Lower lobe of right lung (tissue), 2 donors: ENCODE data around the gene TMEM253. TPM values are rescaled to one million over a fixed set of nuclear protein-coding genes. Genes with fewer than 3 reads are reported as not detected.

Source experiments
- ATAC-seq, 2 donors: fragments of 200-7000 bp; cut with Tn5 transposase; one replicate each; pipeline ENCODE4 v1.9.1; 2020 to 2022; ENCODE audit warnings: mild to moderate bottlenecking in 2 of 2, moderate library complexity in 2 of 2
- DNase-seq: peaks from one replicate; pipeline ENCODE4 v3.0.0-alpha.2; 2020
- H3K27ac ChIP-seq: fragments of 200-600 bp; one replicate; pipeline ENCODE4 v1.8.0; 2022
- H3K27me3 ChIP-seq: fragments of 200-600 bp; one replicate; pipeline ENCODE4 v1.8.0; 2022; ENCODE audit warnings: low read depth
- H3K36me3 ChIP-seq: fragments of 200-600 bp; one replicate; pipeline ENCODE4 v1.8.0; 2022; ENCODE audit warnings: mild to moderate bottlenecking
- H3K4me1 ChIP-seq: fragments of 200-600 bp; one replicate; pipeline ENCODE4 v1.8.0; 2022
- H3K4me3 ChIP-seq: fragments of 200-600 bp; one replicate; pipeline ENCODE4 v1.8.0; 2022; ENCODE audit warnings: mild to moderate bottlenecking
- H3K9me3 ChIP-seq: fragments of 200-600 bp; one replicate; pipeline ENCODE4 v1.8.0; 2022
- intact Hi-C: fragments of 100-400 bp; cut with DNase I; formaldehyde crosslinking; loops from one replicate; pipeline ENCODE4 v1.11.0; 2022
- total RNA-seq: library from RNA; stranded (reverse); fragmentation: NEBNext Ultra II Directional; extraction: Animal tissue kit (Norgen Biotek cat#: 25700); gene quantifications from one replicate; pipeline ENCODE4 v1.2.1, GENCODE V29; 2021
- TF ChIP-seq, protein P1 (sequence below): fragments of 200-600 bp; IDR thresholded peaks from one replicate; pipeline ENCODE4 v1.8.0; 2022; ENCODE audit warnings: antibody characterized with exemption, mild to moderate bottlenecking
- donor health status: DM: no; HTN: yes; CAD: no; lungs with severe emphysema.

TMEM253 gene
- total RNA-seq, 1 donor from 2014 or later, result 0.50 TPM

DNA sequence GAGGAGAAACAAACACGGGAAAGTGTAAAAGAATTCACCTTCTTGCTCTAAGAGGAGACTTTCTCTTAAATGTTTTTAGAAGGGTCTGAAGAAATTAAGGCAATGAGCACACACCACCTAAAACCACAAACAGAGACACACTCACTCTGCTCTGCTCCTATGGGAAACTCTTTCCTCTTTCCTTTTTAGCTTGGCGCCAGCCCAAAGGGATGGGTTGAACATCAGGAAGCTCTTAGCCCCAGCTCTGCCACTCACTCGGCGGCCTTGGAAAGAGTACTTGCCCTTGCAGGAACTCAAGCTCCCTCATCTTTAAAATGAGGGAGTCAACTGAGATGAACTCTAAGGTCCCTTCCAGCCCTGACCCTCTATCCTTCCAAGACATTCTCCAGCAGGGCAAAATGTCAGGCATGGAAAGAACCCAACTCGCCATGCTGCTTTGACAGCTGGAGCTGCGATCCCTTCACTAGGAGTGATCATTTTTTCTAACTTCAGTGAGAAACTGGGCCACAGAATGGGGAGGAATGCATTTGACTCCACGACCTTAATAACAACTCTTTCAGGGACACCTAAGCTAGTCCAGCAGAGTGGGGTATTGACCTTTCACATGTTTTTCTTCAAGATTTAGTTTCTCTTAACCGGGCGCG is 44.2 kb upstream of the TMEM253 start:
- Histone ChIP-seq H3K4me1 (peaks cover 7% of the 10 kb centered on the region), H3K27me3 (no peaks in the 10 kb centered on the region), H3K4me3 (no peak overlapping the region), H3K9me3 (no peaks in the 10 kb centered on the region), H3K36me3 (no peaks in the 10 kb centered on the region), H3K27ac (no peak overlapping the region)
- TF ChIP-seq, protein P1, sequence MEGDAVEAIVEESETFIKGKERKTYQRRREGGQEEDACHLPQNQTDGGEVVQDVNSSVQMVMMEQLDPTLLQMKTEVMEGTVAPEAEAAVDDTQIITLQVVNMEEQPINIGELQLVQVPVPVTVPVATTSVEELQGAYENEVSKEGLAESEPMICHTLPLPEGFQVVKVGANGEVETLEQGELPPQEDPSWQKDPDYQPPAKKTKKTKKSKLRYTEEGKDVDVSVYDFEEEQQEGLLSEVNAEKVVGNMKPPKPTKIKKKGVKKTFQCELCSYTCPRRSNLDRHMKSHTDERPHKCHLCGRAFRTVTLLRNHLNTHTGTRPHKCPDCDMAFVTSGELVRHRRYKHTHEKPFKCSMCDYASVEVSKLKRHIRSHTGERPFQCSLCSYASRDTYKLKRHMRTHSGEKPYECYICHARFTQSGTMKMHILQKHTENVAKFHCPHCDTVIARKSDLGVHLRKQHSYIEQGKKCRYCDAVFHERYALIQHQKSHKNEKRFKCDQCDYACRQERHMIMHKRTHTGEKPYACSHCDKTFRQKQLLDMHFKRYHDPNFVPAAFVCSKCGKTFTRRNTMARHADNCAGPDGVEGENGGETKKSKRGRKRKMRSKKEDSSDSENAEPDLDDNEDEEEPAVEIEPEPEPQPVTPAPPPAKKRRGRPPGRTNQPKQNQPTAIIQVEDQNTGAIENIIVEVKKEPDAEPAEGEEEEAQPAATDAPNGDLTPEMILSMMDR, result no peak
- DNase-seq (no peak), ATAC-seq (no peak)
- intact Hi-C loops, result no loop called here

- Histone ChIP-seq H3K27ac (no peak within 1 kb of the TSS), H3K4me1 (peaks cover 7% of the 10 kb centered on the region), H3K9me3 (no peaks in the 10 kb centered on the region), H3K27me3 (no peaks in the 10 kb centered on the region), H3K36me3 (no peaks in the 10 kb centered on the region), H3K4me3 (no peak within 1 kb of the TSS)
- ATAC-seq (no peak), DNase-seq (no peak)
- TF ChIP-seq, protein P1, result no peak
- intact Hi-C loops, result no loop called here
Measured at GRCh38 chr14:21057803-21058675, 42.8 kb upstream of the TMEM253 start, which contains the start of gene RNASE8. Gene RNASE8, plus strand, starts transcription at chr14:21057822. Its CDS starts 71 bp downstream, at chr14:21057893.

- Histone ChIP-seq H3K27ac (no peak overlapping the region), H3K36me3 (no peaks in the 10 kb centered on the region), H3K4me1 (peaks cover 7% of the 10 kb centered on the region), H3K4me3 (no peak overlapping the region), H3K27me3 (no peaks in the 10 kb centered on the region), H3K9me3 (no peaks in the 10 kb centered on the region)
- intact Hi-C loops, result no loop called here
- ATAC-seq, result no peak
- no peak for DNase-seq
- TF ChIP-seq, protein P1, result no peak
Measured at GRCh38 chr14:21058903-21059302, 42.0 kb upstream of the TMEM253 start.

GRCh38 chr14:21059842-21060613 is 40.8 kb upstream of the TMEM253 start:
- Histone ChIP-seq H3K27me3 (no peaks in the 10 kb centered on the region), H3K9me3 (no peaks in the 10 kb centered on the region), H3K4me1 (peaks cover 7% of the 10 kb centered on the region), H3K36me3 (no peaks in the 10 kb centered on the region), H3K27ac (no peak overlapping the region), H3K4me3 (no peak overlapping the region)
- DNase-seq, result no peak
- TF ChIP-seq, protein P1, result no peak
- intact Hi-C loops, result no loop called here
- no peak for ATAC-seq

DNA sequence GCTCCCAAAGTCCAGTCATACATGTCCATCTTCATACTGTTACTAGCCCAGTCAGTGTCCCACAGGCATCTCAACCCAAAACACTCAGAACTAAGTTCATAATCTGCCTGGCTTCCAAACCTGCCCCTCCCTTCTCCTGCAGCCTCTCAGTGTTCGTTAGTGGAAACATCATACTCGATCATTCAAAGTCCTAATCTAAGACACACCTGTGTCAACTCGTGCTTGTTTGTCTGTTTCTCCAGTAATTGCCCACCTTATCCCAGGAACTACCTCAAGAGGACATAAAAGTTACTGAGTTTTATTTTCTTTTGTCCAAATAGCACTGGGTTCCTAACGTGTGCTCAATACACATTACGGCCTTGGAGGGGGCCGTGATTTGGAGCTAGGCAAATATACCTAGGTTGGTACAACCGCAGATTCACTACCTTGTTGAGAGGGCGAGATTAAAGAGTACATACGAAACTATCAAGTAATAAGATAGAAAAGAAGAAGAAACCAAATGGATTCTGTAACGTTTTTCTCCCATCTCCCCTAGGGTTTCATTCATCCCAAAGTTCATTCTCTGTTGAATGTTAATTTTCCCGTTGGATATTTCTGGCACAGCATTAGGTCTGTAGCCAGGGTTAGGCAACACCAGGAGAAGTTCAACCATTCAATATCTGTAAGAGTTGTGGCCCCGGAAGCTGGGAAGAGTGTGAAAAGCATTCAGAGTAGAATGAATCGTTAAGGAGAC is 40.1 kb upstream of the TMEM253 start:
- Histone ChIP-seq H3K9me3 (no peaks in the 10 kb centered on the region), H3K4me1 (peaks cover 7% of the 10 kb centered on the region), H3K36me3 (no peaks in the 10 kb centered on the region), H3K27ac (no peak overlapping the region), H3K27me3 (no peaks in the 10 kb centered on the region), H3K4me3 (no peak overlapping the region)
- intact Hi-C loops, result no loop called here
- DNase-seq (no peak), ATAC-seq (no peak)
- TF ChIP-seq, protein P1, result no peak
